GM10847 (cell line): Measurements from ENCODE around the gene OR2V2.

Experiments
- POLR2A ChIP-seq: IDR thresholded peaks from 2 replicates; pipeline ENCODE4 v1.6.1; 2011; ENCODE audit not compliant: insufficient read length; ENCODE audit errors: extremely low read depth

OR2V2 gene

DNA sequence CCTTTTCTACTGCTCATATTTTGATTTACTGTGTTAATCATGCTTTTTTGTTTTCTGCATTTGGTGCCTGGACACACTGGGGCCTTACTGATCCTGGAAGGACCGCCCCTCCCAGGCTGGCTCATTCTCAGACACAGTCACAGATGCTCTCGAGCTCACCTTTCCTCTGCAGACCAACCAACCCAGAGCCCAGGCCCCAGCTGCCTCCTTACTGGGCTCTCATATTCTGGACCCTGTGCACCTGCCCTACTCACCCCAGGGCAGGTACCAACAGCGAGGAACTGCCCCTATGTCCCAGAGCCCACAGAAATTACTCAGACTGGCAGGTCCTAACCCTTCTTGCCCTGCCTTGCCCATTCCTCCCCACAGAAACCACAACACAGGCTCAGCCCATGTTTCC is 6.6 kb upstream of the OR2V2 start:
- TF ChIP-seq POLR2A, result no peak

DNA sequence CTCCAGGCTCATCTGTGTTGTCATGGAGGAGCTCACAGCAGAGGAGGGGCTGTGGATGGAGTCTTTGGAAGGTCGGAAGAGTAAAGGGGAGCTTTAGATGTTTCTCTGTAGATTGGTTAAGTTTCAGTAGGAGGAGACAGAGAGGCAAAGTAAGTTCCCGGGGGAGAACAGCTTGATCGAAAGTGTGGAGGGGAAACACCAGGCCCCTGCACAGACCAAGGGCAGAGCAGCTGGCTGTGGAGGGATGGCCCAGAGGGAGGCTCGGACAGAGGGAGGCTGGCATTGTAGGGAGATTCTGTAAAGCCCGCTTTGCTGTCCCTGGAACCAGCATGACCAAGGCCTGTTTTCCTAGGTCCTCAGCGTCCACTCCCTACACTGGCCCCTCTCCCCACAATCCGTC is 5.3 kb upstream of the OR2V2 start:
- no peak for TF ChIP-seq POLR2A

DNA sequence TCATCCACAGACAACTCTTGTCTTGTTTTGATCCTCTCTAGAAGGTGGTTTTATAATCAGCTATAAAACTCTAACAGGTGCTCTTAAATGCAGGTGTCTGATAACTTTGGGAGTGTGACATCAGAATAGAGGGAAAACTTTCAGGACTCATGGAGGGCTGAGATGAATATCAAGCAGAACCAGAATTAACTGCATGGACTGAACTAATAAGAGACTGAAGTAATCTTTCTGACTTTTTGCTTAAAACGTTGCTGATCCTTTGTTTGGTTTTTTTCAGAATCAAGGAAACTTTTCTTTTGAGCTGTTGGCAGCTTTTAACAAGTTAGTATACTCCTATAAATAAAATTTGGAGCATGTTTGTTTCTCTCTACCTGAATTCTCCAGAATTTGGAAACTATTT is 2.3 kb upstream of the OR2V2 start:
- TF ChIP-seq POLR2A, result no peak

DNA sequence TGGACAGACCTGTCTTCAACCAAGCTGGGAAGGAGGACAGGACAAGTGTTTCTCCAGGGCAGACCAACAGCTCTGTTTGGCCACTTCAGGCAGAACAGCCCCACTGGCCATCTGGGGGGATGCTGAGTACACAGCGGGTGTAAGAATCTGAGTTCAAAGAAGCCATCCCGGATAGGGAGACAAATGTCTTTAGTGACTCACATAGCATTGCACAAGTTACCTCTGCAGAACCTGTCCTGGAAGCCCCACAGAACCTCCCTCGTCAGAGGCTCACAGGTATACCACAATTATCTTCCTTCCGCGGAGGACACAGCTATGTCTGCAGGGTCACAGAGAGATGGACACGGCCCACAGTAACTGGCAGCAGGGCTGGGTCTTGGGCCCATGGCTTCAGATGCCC is 2.0 kb downstream of the OR2V2 start:
- no peak for TF ChIP-seq POLR2A

DNA sequence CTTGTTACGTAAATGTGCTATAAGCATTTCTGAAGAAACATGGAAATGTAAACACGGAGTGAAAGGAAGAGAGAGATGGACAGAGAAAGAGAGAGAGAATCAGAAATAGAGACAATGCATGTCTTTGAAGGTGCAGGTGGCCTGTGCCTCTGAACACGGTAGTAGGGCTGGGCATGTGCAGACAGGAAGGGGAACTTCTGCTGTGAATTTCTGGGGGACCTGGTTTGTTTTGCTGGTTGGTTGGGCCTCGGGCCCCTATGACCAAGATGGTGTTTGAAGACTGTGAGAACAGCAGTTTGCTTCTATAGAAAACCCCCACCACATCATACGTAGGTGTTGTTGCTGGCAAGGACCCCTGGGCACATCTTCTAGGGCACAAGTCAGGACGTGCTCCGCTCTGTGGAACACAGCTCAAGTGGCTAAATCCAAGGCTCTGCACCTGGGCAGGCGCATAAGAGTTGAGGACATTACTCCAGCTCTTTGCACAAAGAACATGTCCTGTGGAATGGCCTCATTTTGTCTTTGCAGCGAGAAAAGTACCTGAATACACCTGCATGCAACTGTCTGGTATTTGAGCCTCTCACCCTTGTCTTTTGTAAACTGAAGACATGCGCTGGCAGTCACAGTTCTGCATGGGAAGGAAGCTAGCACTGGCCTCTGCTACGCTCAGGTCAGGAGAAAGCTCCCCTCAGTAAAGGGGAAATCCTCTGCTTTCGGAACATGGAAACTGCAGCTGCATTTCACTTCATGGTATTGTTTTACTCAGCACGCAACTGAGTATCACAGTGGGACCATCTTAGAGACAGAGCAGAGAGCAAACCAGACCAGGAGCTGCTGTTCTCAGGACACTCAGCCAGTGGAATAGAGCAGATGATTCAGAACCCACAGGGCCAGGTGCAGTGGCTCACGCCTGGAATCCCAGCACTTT is 2.7 kb downstream of the OR2V2 start:
- TF ChIP-seq POLR2A, result no peak

DNA sequence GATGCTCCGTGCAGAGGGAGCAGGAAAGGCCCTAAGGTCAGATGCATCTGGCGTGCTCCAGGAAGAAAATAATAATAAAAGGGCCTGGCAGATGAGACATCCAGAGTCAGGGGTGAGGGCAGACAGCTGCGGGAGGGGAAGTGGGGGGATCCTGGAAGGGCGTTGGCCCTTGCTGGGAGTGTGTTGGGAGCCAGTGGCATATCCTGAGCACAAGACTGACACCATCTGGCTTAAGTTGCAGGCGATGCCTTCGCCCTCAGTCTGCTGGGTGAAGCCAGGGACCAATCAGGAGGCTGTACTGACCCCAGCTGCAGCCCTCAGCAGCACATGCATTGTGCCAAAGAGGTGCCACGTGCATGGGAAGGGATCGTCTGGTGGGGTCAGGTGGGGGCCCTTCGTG is 3.8 kb downstream of the OR2V2 start:
- no peak for TF ChIP-seq POLR2A

DNA sequence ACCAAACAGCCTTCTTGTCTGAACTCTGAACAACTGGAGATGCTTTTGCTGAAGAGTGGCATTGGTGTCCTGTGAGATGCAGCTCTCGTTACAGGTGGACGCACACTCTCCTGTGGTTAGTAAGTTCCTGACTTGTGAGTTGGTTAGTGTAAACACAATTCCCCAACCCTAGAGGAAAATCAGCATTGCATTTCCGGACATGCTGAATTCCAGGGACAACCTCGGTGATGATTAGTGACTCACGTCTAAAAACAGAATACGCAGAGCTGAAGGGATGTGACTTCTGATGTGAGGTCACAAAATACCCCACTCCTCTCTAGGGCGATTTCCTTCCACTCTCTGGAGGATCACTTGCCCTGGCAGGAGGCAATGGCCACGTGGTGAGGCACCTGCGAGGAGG is 5.0 kb downstream of the OR2V2 start:
- no peak for TF ChIP-seq POLR2A

DNA sequence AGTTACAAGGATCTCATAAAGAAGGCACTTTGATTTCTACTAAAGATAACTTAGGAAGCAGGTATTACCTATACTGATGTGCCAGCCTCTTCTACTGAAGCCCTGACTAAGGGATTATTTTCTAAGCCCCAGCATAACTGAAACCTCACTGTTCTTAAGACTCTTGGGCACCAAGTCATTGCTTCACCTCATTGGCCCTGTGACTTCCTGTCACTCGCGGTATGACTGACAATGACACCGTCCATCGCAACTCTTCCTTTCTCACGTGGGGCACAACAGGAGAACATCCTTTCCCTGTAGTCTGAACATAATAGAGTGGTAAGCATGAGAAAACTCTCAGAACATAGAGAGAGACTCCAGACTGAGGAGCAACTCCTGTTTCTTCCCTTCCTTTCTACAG is 6.4 kb downstream of the OR2V2 start:
- no peak for TF ChIP-seq POLR2A

DNA sequence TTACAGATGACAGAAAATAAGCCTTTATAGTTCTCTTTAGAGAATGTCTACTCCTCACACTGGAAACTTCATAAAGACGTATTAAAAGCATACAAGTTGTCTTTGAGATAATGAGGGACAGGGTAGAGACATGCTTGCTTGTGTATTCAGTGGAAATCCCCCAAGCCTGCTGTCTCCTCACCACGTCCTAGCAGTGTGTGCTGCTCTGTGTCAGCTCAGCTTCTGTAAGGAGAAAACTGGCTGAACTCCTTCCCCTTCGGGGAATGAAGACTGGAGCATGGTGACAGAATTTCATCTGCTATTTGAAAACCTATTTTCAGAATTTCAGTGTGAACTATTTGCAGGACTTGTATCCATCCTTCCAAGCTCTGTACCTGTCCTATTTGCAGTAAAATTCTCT is 9.4 kb downstream of the OR2V2 start:
- TF ChIP-seq POLR2A, result no peak

DNA sequence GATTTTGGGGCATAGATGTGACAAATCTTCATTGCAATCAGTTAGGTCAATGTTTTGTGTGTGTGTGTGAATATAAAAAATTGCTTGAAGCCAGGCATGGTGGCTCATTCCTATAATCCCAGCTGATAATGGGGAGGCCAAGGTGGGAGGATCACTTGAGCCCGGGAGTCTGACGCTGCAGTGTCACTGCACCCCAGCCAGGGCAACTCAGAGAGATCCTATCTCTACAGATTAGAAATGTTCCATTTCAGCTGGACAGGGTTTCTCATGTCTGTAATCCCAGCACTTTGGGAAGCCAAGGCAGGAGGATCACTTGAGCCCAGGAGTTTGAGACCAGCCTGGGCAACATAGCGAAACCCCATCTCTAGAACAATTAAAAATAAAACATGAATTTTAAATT is 11.5 kb downstream of the OR2V2 start:
- TF ChIP-seq POLR2A, result no peak

DNA sequence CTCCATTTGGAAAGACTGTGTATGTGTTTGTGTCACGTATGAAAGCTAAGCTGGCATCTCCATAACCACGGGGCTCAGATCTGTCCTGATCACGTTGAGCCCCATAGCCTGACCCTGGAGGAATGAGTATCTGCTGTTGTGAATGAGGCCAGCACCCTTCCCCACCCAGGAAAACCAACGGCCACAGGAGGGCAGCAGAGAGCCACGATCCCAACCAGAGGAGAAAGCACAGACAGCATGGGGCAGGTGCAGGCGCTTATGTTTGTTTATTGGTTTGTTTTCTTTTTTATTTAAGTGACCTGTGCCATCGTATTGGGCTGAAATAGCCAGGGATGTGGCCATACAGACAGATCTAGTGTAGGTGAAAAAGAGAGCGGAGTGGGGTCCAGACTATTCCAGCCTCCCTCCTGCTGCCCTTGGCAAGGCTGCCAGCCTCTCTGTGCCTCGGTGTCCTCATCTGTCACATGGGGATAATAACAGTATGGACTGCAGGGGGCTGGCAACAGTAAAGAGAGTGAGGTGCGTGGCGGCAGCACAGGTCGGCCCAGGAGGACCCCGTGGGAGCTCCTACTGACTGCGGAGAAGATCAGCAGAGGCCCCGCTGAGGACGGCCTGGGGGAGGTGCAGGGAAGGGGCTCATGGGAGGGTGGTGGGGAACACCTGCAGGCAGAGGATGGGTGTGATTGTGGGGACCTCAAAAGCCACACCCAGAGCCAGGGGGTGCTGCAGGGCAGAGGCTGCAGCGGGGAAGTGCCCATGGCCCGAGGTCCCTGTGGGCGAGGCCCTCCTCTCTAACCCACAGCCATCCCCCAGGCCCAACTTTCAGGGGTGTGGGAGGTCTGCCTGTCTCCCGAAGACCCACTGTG is 12.1 kb downstream of the OR2V2 start:
- TF ChIP-seq POLR2A, result no peak

DNA sequence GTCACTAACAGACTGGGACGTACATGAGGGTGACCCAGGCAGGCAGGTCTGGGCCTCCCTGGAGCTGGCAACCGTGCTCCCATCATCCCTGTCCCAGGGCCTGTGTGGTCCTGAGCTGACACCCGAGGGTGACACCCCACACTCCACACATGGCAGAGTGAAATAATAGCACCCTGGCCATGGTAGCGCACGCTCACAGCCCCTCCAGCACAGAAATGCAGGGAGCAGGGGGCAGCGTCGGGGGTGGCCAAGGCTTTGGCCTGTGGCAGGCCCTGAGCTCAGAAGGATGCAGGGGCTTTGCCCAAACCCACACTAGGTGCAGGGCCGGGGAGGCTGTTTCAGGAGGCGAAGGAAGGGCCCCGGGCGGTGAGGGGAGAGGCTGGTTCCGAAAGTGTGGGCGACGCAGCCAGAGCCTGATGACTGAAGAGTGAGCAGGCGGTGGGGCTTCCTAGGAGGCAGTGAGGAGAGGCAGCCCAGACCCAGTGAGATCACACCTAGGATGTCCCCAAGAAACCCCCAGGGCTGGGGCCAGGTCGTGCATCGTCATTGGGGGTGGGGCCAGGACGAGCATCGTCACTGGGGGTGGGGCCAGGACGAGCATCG is 12.9 kb downstream of the OR2V2 start:
- TF ChIP-seq POLR2A, result no peak

DNA sequence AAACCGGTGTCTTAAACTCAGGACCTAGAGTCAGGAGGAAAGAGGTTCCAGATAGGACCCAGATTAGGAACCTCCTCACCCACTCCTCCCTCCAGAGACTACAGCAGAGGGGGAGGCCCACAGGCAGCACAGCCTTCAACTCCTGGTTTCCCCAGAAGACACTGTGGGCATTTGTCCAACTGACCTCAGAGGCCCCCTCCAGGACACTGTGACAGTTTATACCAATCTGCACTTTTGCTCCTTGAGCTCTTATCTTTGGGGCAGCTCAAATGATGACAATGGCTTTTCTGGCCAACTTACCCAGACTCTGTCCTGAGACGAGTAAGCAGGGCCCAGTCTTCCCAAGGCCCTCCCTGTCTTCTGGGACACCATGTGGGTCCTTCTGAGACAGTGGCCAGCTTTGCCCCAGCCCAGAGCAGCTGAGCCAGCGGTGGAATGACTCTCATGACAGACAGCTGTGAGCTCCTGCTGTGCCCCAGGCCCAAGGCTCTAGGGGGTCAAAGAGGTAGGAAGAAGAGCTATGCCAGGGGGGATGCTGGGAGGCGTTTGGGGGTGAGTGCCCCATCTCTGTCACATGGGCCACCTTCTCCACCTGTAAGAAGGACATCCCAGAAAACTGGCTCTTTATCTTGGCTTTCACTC is 14.3 kb downstream of the OR2V2 start:
- no peak for TF ChIP-seq POLR2A

DNA sequence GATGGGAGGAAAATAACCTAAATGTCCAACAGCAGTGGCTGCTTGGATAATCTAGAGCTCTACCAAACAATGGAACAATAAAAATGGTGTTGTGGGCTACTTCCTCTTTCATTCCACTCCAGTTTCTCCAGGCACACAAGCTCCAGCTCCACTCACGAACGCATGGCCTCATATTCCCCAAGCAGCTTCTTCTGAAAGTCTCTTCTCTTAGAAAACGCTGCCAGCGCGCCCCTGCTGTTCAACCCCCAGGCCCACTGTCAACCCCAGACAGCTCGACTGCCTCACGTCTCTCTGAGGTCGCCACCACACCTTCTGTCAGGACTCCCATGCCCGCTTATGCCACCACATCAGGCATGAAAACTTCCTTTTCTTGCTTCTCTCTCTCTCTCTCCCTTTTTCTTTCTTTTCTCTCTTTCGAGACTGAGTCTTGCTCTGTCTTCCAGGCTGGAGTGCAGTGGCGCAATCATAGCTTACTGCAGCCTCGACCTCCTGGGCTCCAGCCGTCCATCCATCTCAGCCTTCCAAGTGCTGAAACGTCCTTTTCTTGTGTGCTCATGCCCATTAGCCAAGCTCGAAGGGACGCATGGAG is 16.2 kb downstream of the OR2V2 start:
- no peak for TF ChIP-seq POLR2A
